NCI-H128 (cell line): ENCODE results near the gene ELF4.
A peak's percentile ranks its signal among the peaks of the same experiment; 100 is the strongest.

Experiments
- DNase-seq: peaks from one replicate; lab custom pipeline; 2025; ENCODE audit not compliant: unreplicated experiment; lab: John Stamatoyannopoulos, UW

Gene ELF4

GRCh38 chrX:130085551-130086446 is 24.5 kb downstream of the ELF4 start:
- DNase-seq, result no peak

- no peak for DNase-seq
Observed at GRCh38 chrX:130084631-130085237, 25.6 kb downstream of the ELF4 start.

GRCh38 chrX:130083656-130084382 is 26.5 kb downstream of the ELF4 start:
- no peak for DNase-seq

- no peak for DNase-seq
Observed at GRCh38 chrX:130083107-130083490, 27.2 kb downstream of the ELF4 start.

GRCh38 chrX:130082244-130083106 is 27.8 kb downstream of the ELF4 start:
- DNase-seq, result no peak

- no peak for DNase-seq
Observed at GRCh38 chrX:130081421-130082045, 28.8 kb downstream of the ELF4 start.

- DNase-seq, result no peak
Observed at GRCh38 chrX:130080791-130081367, 29.4 kb downstream of the ELF4 start.

GRCh38 chrX:130079824-130080406 is 30.4 kb downstream of the ELF4 start:
- peak; percentile 30 for DNase-seq

- DNase-seq, result no peak
Observed at GRCh38 chrX:130075777-130076176, 34.5 kb downstream of the ELF4 start.

GRCh38 chrX:130072345-130072740 is 38.0 kb downstream of the ELF4 start:
- DNase-seq, result no peak

GRCh38 chrX:130071611-130072344 is 38.5 kb downstream of the ELF4 start:
- DNase-seq, result no peak

GRCh38 chrX:130066975-130067615 is 43.2 kb downstream of the ELF4 start:
- DNase-seq, result no peak

GRCh38 chrX:130060122-130061069 is 49.9 kb downstream of the ELF4 start:
- peak; percentile 65 for DNase-seq

- no peak for DNase-seq
Observed at GRCh38 chrX:130058652-130059051, 51.6 kb downstream of the ELF4 start.

- DNase-seq, result no peak
Observed at GRCh38 chrX:130057209-130057608, 53.1 kb downstream of the ELF4 start.

GRCh38 chrX:130055899-130056298 is 54.4 kb downstream of the ELF4 start:
- DNase-seq, result no peak

- DNase-seq, result no peak
Observed at GRCh38 chrX:130055103-130055502, 55.2 kb downstream of the ELF4 start.
